H54 (cell line): ENCODE measurements around the gene FOXO3.

Source experiments
- DNase-seq: peaks from one replicate; pipeline ENCODE4 v3.0.0; 2011; ENCODE audit warnings: low spot score, mixed read lengths; ENCODE audit not compliant: insufficient read length
- FAIRE-seq: peaks from 3 replicates; lab custom pipeline; 2011; peaks lifted over from hg19 to GRCh38; lab: Jason Lieb, UNC
- POLR2A ChIP-seq: IDR thresholded peaks from 2 replicates; pipeline ENCODE4 v1.6.1; 2011; ENCODE audit warnings: low read depth, mild to moderate bottlenecking, low read length

FOXO3 gene

GRCh38 chr6:108575905-108576494 lies 15.3 kb downstream of the FOXO3 start:
- FAIRE-seq (no peak), DNase-seq (no peak)
- TF ChIP-seq POLR2A: no peak

GRCh38 chr6:108576709-108577108 lies 16.0 kb downstream of the FOXO3 start:
- DNase-seq (no peak), FAIRE-seq (no peak)
- TF ChIP-seq POLR2A: no peak

GRCh38 chr6:108578166-108578565 lies 17.4 kb downstream of the FOXO3 start:
- FAIRE-seq: no peak
- no peak for TF ChIP-seq POLR2A

GRCh38 chr6:108578595-108579327 lies 18.0 kb downstream of the FOXO3 start:
- DNase-seq (no peak), FAIRE-seq (no peak)
- TF ChIP-seq POLR2A: no peak

More at GRCh38 chr6:108578166-108578565, 17.4 kb downstream of the FOXO3 start:
- DNase-seq: no peak

- DNase-seq (no peak), FAIRE-seq (no peak)
- no peak for TF ChIP-seq POLR2A
Observed at GRCh38 chr6:108579328-108579721, 18.6 kb downstream of the FOXO3 start.

- DNase-seq: no peak
- TF ChIP-seq POLR2A: no peak
- no peak for FAIRE-seq
Observed at GRCh38 chr6:108580646-108581045, 19.9 kb downstream of the FOXO3 start.

GRCh38 chr6:108581237-108581931 lies 20.7 kb downstream of the FOXO3 start:
- no peak for TF ChIP-seq POLR2A
- FAIRE-seq (no peak), DNase-seq (no peak)

- FAIRE-seq (no peak), DNase-seq (no peak)
- no peak for TF ChIP-seq POLR2A
Observed at GRCh38 chr6:108581932-108582475, 21.3 kb downstream of the FOXO3 start.

GRCh38 chr6:108582618-108583017 lies 21.9 kb downstream of the FOXO3 start:
- FAIRE-seq (no peak), DNase-seq (no peak)
- no peak for TF ChIP-seq POLR2A

GRCh38 chr6:108584323-108584722 lies 23.6 kb downstream of the FOXO3 start:
- no peak for FAIRE-seq
- TF ChIP-seq POLR2A: no peak
- no peak for DNase-seq

GRCh38 chr6:108585359-108585758 lies 24.6 kb downstream of the FOXO3 start:
- TF ChIP-seq POLR2A: no peak
- DNase-seq: no peak
- FAIRE-seq: no peak

- no peak for DNase-seq
- FAIRE-seq: no peak
Observed at GRCh38 chr6:108585921-108586536, 25.3 kb downstream of the FOXO3 start.

GRCh38 chr6:108587258-108588059 lies 26.7 kb downstream of the FOXO3 start:
- no peak for DNase-seq
- TF ChIP-seq POLR2A: no peak
- no peak for FAIRE-seq

More at GRCh38 chr6:108585921-108586536, 25.3 kb downstream of the FOXO3 start:
- TF ChIP-seq POLR2A: no peak
